Measurements from ENCODE around the gene SPAAR. TPM values are rescaled to one million over a fixed set of nuclear protein-coding genes. Genes with fewer than 3 reads are reported as not detected.
"Not testable (repeated sequence)": the region's sequence is repeated elsewhere in the genome, so short reads cannot be mapped to it uniquely, and the experiment has no call there.

SPAAR gene
- total RNA-seq, 6 experiments from 2014 or later: 0.19 to 0.34 (median 0.23) TPM; not detected in 1

DNA sequence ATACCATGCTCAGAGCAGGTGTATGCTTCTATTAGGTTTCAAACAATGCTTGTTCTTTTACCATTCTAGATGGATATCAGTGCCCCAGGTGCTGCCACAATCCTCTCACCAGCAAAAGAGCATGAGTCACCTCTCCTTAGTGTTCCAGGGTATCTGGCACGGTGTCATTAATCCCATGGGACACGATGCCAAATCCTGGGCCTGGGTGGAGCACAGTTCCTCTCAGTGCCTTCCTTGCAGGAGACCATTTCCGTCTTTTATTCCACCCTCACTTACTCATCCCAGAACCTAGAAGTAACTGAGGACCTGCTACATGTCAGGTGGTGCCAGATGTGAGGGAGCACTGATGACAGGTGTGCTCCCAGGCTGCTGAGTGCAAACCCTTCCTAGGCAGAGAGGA, 37.7 kb upstream of the SPAAR start:
- no peaks in the 10 kb centered on the region for H3K4me1 Mint-ChIP-seq (ENCODE audit: low read depth)
- peaks cover 8% of the 10 kb centered on the region for H3K9me3 Mint-ChIP-seq
- no peak overlapping the region for H3K27ac Mint-ChIP-seq
- peaks cover 2% of the 10 kb centered on the region for H3K36me3 Mint-ChIP-seq (ENCODE audit: low read depth)
- peaks cover 5% of the 10 kb centered on the region for H3K27me3 Mint-ChIP-seq (ENCODE audit: insufficient read depth)
- no peak for DNase-seq
- H3K4me3 Mint-ChIP-seq: no peak overlapping the region
- TF ChIP-seq, protein P1, sequence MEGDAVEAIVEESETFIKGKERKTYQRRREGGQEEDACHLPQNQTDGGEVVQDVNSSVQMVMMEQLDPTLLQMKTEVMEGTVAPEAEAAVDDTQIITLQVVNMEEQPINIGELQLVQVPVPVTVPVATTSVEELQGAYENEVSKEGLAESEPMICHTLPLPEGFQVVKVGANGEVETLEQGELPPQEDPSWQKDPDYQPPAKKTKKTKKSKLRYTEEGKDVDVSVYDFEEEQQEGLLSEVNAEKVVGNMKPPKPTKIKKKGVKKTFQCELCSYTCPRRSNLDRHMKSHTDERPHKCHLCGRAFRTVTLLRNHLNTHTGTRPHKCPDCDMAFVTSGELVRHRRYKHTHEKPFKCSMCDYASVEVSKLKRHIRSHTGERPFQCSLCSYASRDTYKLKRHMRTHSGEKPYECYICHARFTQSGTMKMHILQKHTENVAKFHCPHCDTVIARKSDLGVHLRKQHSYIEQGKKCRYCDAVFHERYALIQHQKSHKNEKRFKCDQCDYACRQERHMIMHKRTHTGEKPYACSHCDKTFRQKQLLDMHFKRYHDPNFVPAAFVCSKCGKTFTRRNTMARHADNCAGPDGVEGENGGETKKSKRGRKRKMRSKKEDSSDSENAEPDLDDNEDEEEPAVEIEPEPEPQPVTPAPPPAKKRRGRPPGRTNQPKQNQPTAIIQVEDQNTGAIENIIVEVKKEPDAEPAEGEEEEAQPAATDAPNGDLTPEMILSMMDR (IDR thresholded peaks at IDR 0.05): no peak

DNA sequence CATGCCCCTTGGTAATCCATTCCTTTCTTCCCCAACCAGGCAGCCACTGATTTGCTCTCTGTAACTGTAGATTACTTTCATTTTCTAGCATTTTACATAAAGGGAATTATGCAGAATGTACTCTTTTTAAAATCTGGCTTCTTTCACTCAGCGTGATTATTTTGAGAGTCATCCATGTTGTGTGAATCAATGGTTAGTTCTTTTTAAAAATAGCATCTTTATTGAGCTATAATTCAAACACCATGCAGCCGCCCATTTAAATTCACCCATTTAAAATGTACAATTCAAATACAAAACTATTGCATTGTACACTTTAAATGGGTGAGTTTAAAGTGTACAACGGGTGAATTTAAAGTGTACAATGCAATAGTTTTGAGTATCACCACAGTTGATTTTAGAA, 36.8 kb upstream of the SPAAR start:
- Mint-ChIP-seq H3K4me3 (no peak overlapping the region), H3K4me1 (ENCODE audit: low read depth) (no peaks in the 10 kb centered on the region), H3K27me3 (ENCODE audit: insufficient read depth) (peaks cover 5% of the 10 kb centered on the region), H3K9me3 (peaks cover 18% of the 10 kb centered on the region), H3K27ac (no peak overlapping the region), H3K36me3 (ENCODE audit: low read depth) (peaks cover 11% of the 10 kb centered on the region)
- DNase-seq: no peak
- TF ChIP-seq, protein P1 (IDR thresholded peaks at IDR 0.05): no peak

DNA sequence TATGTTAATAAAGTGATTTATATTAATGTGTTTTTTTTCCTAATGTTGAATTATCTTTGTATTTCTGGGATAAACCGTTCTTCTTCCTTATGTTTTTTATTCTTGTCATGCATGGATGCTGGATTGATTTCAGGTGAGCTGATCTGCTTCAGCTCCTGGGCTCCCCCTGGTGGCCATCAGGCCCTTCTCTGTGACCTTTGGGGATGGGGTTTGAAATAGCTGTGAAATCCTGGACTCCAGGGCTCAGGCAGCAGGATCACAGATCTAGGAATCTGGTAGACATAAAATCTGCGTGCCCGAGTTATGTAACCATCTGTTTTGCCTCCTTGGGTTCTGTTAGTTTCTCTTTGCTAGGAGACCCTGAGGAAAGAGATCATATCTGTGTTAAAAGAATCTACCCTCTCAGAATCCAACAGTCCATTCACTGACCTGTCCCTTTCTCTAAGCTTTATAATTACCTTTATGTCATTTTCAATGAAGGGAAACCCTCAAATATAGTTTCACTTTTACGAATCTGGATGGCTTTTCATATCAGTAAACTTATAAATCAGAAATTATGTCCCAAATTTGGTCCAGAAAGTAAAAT, 26.9 kb upstream of the SPAAR start:
- H3K4me3 Mint-ChIP-seq: no peak overlapping the region
- peaks cover 6% of the 10 kb centered on the region for H3K9me3 Mint-ChIP-seq
- H3K4me1 Mint-ChIP-seq (ENCODE audit: low read depth): peaks cover 13% of the 10 kb centered on the region
- H3K27ac Mint-ChIP-seq: no peak overlapping the region
- TF ChIP-seq, protein P1 (IDR thresholded peaks at IDR 0.05): peak; percentile 99
- peak; percentile 52 for DNase-seq
- peaks cover 6% of the 10 kb centered on the region for H3K36me3 Mint-ChIP-seq (ENCODE audit: low read depth)
- H3K27me3 Mint-ChIP-seq (ENCODE audit: insufficient read depth): peaks cover 8% of the 10 kb centered on the region

DNA sequence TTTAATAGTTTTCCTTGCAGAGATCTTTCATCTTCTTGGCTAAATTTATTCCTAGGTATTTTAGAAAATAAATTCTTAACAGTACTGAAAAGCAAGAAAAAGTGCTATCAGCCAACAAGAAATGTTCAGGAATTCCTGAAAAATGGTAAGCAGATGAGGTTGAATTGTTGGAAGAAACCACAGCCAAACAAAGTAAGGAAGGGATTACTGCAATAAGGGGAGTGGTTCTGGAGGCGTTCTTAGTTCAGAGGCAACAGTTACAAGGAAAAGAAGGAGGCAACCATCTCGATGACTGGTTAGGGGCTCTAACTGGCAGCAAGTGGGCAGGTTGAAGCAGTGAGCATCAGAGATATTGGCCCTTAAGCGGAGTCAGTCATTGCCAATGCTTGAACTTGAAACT, 26.3 kb upstream of the SPAAR start:
- Mint-ChIP-seq H3K4me1 (ENCODE audit: low read depth) (peaks cover 13% of the 10 kb centered on the region), H3K36me3 (ENCODE audit: low read depth) (no peaks in the 10 kb centered on the region), H3K27me3 (ENCODE audit: insufficient read depth) (peaks cover 7% of the 10 kb centered on the region), H3K9me3 (no peaks in the 10 kb centered on the region), H3K27ac (no peak overlapping the region), H3K4me3 (no peak overlapping the region)
- TF ChIP-seq, protein P1 (IDR thresholded peaks at IDR 0.05): no peak
- DNase-seq: no peak

DNA sequence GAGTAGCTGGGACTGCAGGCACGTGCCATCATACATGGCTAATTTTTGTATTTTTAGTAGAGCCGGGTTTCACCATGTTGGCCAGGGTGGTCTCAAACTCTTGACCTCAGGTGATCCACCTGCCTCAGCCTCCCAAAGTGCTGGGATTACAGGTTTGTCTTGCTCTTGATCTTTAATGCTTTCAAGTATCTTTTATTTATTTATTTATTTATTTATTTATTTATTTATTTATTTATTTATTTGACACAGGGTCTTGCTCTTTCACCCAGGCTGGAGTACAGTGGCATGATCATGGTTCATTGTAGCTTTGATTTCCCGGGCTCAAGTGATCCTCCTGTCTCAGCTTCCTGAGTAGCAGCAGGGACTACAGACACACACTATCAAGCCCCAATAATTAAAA, 24.4 kb upstream of the SPAAR start:
- H3K27ac Mint-ChIP-seq; H3K27me3 Mint-ChIP-seq (ENCODE audit: insufficient read depth); DNase-seq; H3K9me3 Mint-ChIP-seq; H3K36me3 Mint-ChIP-seq (ENCODE audit: low read depth); H3K4me3 Mint-ChIP-seq: not testable (repeated sequence)
- peaks cover 13% of the 10 kb centered on the region for H3K4me1 Mint-ChIP-seq (ENCODE audit: low read depth)

DNA sequence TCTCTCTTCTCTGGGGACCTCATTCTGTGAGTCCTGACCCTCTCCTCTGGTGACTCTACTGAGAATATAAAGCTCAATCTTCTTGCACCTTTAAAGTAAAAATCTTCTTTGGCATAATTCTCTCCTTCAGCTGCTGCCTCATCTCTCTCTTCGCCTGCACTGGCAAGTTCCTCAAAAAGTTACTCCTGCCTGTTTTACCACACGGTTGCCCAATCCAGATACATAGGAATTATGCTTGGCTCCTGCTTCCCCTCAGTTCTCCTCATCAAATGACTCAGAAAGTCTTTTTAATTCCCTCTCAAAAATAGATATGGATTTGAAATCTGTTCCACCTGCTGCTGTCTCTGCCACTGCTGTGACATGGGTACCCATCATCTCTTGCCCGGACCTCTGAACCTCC, 17.6 kb upstream of the SPAAR start:
- no peak for DNase-seq
- TF ChIP-seq, protein P1 (IDR thresholded peaks at IDR 0.05): no peak
- H3K36me3 Mint-ChIP-seq (ENCODE audit: low read depth): no peaks in the 10 kb centered on the region
- no peak overlapping the region for H3K27ac Mint-ChIP-seq
- H3K4me3 Mint-ChIP-seq: no peak overlapping the region
- peaks cover 11% of the 10 kb centered on the region for H3K27me3 Mint-ChIP-seq (ENCODE audit: insufficient read depth)
- H3K9me3 Mint-ChIP-seq: no peaks in the 10 kb centered on the region
- no peaks in the 10 kb centered on the region for H3K4me1 Mint-ChIP-seq (ENCODE audit: low read depth)
